SKM-1 treated with dmso at 0.1 percent for 144 hours (cell line): Measurements from ENCODE around the gene C17orf107.

Experiments used
- DNase-seq: peaks from one replicate; lab custom pipeline; 2025; ENCODE audit not compliant: unreplicated experiment; lab: John Stamatoyannopoulos, UW

The C17orf107 gene

GRCh38 chr17:4934173-4934979 lies 35.0 kb downstream of the C17orf107 start:
- peak; percentile 32 for DNase-seq

GRCh38 chr17:4935650-4936049 lies 36.3 kb downstream of the C17orf107 start:
- DNase-seq: no peak

- no peak for DNase-seq
These were observed 37.1 kb downstream of the C17orf107 start for GRCh38 chr17:4936436-4936835.

- no peak for DNase-seq
These were observed 38.2 kb downstream of the C17orf107 start for GRCh38 chr17:4937553-4937952.

- no peak for DNase-seq
These were observed 38.7 kb downstream of the C17orf107 start for GRCh38 chr17:4938069-4938491.

GRCh38 chr17:4938688-4939545 lies 39.6 kb downstream of the C17orf107 start:
- no peak for DNase-seq

GRCh38 chr17:4939546-4939795 lies 40.1 kb downstream of the C17orf107 start:
- no peak for DNase-seq

- DNase-seq: peak; percentile 93
These were observed 40.6 kb downstream of the C17orf107 start, which contains the start of the genes RNF167 and SLC25A11 for GRCh38 chr17:4939796-4940554. Gene RNF167 (plus strand): TSS chr17:4940268. CDS start chr17:4940910, 642 bp downstream. Gene SLC25A11 (minus strand): TSS chr17:4940046. CDS start chr17:4939910, 136 bp downstream.

GRCh38 chr17:4940555-4941318 lies 41.4 kb downstream of the C17orf107 start:
- no peak for DNase-seq

GRCh38 chr17:4941319-4941610 lies 41.9 kb downstream of the C17orf107 start:
- no peak for DNase-seq

GRCh38 chr17:4942760-4943508 lies 43.6 kb downstream of the C17orf107 start:
- DNase-seq: no peak

- DNase-seq: peak; percentile 40
These were observed 44.8 kb downstream of the C17orf107 start for GRCh38 chr17:4944163-4944553.

- DNase-seq: no peak
These were observed 45.3 kb downstream of the C17orf107 start for GRCh38 chr17:4944554-4945175.

- peak; percentile 9 for DNase-seq
These were observed 46.0 kb downstream of the C17orf107 start for GRCh38 chr17:4945176-4945943.

- no peak for DNase-seq
These were observed 46.6 kb downstream of the C17orf107 start for GRCh38 chr17:4945944-4946280.

GRCh38 chr17:4946312-4946976 lies 47.1 kb downstream of the C17orf107 start:
- no peak for DNase-seq

- no peak for DNase-seq
These were observed 47.7 kb downstream of the C17orf107 start for GRCh38 chr17:4947010-4947410.

- no peak for DNase-seq
These were observed 48.3 kb downstream of the C17orf107 start for GRCh38 chr17:4947411-4948165.
